Esophagus squamous epithelium (tissue), 5 donors: Measurements from ENCODE around the gene RNF146. TPM values are rescaled to one million over a fixed set of nuclear protein-coding genes. Genes with fewer than 3 reads are reported as not detected.
A peak's percentile ranks its signal among the peaks of the same experiment; 100 is the strongest.

Experiments used
- DNase-seq: peaks from one replicate; lab custom pipeline; 2025; lab: John Stamatoyannopoulos, UW
- H3K27ac ChIP-seq, 4 donors: fragments of 200-600 bp; sonication (generic); one replicate each; pipeline ENCODE4 v1.5.1; 2016 to 2019; ENCODE audit warnings: mild to moderate bottlenecking in 1 of 4
- H3K27me3 ChIP-seq, 4 donors: fragments of 200-600 bp; sonication (generic); 1 replicate in 3 of 4; 2 replicates in 1 of 4; pipeline versions ENCODE4 v1.5.1 to v1.6.0; 2017 to 2021; ENCODE audit warnings: antibody characterized with exemption in 1 of 4
- H3K36me3 ChIP-seq, 3 donors: fragments of 200-600 bp; sonication (generic); one replicate each; pipeline ENCODE4 v1.5.1; 2016 to 2019
- H3K4me1 ChIP-seq, 3 donors: fragments of 200-600 bp; sonication (generic); one replicate each; pipeline ENCODE4 v1.5.1; 2017 to 2019
- H3K4me3 ChIP-seq, 4 donors: fragments of 200-600 bp; sonication (generic); 1 replicate in 3 of 4; 2 replicates in 1 of 4; pipeline ENCODE4 v1.5.1; 2016 to 2019; ENCODE audit warnings: mild to moderate bottlenecking in 2 of 4, moderate library complexity in 1 of 4
- H3K9me3 ChIP-seq, 3 donors: fragments of 200-600 bp; sonication (generic); one replicate each; pipeline ENCODE4 v1.5.1; 2016 to 2019
- POLR2A ChIP-seq, 4 donors: fragments of 450-650 bp; IDR thresholded peaks; one replicate each; pipeline ENCODE4 v1.6.1; 2017; ENCODE audit warnings: antibody characterized with exemption in 4 of 4, mild to moderate bottlenecking in 4 of 4, moderate library complexity in 3 of 4
- WGBS, 2 donors: methylation state at CpG; one replicate each; pipeline ENCODE4 v1.1.5; 2018; 5-methylcytosine and 5-hydroxymethylcytosine counted together
- intact Hi-C: fragments of 100-400 bp; cut with DNase I; formaldehyde crosslinking; loops from one replicate; pipeline ENCODE4 v1.15.0; 2022
- total RNA-seq, 4 donors: library from RNA; depleted of rRNA; stranded (reverse); fragments of >200 nt; gene quantifications; one replicate each; pipeline ENCODE4 v1.1.0, GENCODE V29; 2016
- TF ChIP-seq, protein P1 (sequence below), 6 experiments: fragments of 450-650 bp in 4 of 6; fragments of 200-600 bp in 2 of 6; sonication (generic) in 2 of 6; IDR thresholded peaks; one replicate each; pipeline ENCODE4 v1.5.1; 2016 to 2019; ENCODE audit warnings: antibody characterized with exemption in 6 of 6, mild to moderate bottlenecking in 4 of 6, moderate library complexity in 4 of 6
- donor health status: DM: yes; HTN: yes; CAD: no.

The RNF146 gene
- total RNA-seq, 4 donors from 2014 or later, result 19.5 to 40.6 (median 22.5) TPM

DNA sequence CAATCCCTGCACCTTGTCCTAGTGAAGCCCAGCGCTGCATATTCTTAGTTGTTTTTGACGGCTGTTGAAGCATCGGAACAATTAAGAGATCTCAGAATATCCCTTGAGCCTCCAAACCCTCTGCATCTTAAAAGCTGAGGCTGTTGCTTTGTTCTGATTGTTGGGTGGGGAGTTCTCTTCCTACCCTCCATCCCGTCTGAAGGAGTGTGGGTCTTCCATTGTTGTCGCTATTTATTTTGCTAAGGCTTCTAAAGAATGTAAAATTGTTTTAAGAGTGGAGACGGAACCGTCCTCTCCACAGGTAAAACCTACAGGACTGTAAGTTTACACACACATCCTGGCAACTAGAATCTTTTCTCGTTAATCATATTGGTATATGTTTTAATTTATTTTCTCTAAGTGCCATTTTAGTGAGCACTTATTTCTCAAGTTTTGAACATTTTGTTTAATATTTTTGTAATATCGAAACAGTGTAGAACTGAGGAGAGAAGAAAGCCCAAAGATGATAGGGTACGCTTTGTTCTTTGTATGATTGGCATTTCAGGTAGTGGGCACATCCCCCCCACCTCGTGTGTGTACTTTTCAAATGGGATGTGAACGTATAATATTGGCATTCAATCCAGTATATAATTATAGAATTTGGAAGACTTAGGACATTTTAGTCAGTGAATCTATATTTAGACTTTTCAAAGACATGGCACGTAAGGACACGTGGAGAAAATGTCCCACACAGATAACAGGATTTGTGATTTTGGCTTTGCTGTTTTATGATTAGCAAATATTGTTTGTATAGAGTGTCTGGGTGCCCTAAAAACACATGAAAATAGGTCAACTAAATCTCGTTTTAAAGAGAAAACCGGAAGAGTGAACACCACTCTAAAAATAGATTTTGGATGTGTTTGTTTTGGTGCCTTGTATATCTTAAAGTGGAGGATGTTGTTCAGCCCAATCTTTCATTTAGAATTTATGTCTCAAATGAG lies 1.3 kb downstream of the RNF146 start:
- Histone ChIP-seq H3K36me3 (no peaks in the 10 kb centered on the region), H3K27ac (peak overlapping the region; percentile 97 to 100 (median 99)), H3K27me3 (no peaks in the 10 kb centered on the region), H3K4me1 (peaks cover 0 to 58% (median 17%) of the 10 kb centered on the region in 3 donors), H3K9me3 (no peaks in the 10 kb centered on the region), H3K4me3 (peak overlapping the region; percentile 74 to 96 (median 85))
- DNase-seq, result no peak
- intact Hi-C loops, result no loop called here
- 1% methylated on average over 16 of the region's 16 CpGs for WGBS, 2 donors
- TF ChIP-seq, protein P1, sequence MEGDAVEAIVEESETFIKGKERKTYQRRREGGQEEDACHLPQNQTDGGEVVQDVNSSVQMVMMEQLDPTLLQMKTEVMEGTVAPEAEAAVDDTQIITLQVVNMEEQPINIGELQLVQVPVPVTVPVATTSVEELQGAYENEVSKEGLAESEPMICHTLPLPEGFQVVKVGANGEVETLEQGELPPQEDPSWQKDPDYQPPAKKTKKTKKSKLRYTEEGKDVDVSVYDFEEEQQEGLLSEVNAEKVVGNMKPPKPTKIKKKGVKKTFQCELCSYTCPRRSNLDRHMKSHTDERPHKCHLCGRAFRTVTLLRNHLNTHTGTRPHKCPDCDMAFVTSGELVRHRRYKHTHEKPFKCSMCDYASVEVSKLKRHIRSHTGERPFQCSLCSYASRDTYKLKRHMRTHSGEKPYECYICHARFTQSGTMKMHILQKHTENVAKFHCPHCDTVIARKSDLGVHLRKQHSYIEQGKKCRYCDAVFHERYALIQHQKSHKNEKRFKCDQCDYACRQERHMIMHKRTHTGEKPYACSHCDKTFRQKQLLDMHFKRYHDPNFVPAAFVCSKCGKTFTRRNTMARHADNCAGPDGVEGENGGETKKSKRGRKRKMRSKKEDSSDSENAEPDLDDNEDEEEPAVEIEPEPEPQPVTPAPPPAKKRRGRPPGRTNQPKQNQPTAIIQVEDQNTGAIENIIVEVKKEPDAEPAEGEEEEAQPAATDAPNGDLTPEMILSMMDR (IDR thresholded peaks at IDR 0.05), result no peak
- no peak for TF ChIP-seq POLR2A (IDR thresholded peaks at IDR 0.05)

- Histone ChIP-seq H3K27me3 (no peaks in the 10 kb centered on the region), H3K36me3 (no peaks in the 10 kb centered on the region), H3K4me3 (no peak overlapping the region), H3K27ac (peak overlapping the region in 1 of 4 donors; percentile 4), H3K9me3 (no peaks in the 10 kb centered on the region), H3K4me1 (peaks cover 0 to 63% (median 18%) of the 10 kb centered on the region in 3 donors)
- TF ChIP-seq, protein P1 (IDR thresholded peaks at IDR 0.05), result no peak
- TF ChIP-seq POLR2A (IDR thresholded peaks at IDR 0.05), result no peak
- intact Hi-C loops, result no loop called here
- DNase-seq, result no peak
- WGBS, 2 donors, result 87 to 91% methylated on average over 3 of the region's 3 CpGs
Measured at GRCh38 chr6:127272576-127272975, 5.9 kb downstream of the RNF146 start.

GRCh38 chr6:127273499-127273898 lies 6.8 kb downstream of the RNF146 start:
- H3K9me3 ChIP-seq, result no peaks in the 10 kb centered on the region
- DNase-seq, result no peak
- no peak overlapping the region for H3K27ac ChIP-seq
- no peaks in the 10 kb centered on the region for H3K27me3 ChIP-seq
- no peaks in the 10 kb centered on the region for H3K36me3 ChIP-seq
- no peak overlapping the region for H3K4me3 ChIP-seq
- WGBS, 2 donors, result 88 to 92% methylated on average over 2 of the region's 2 CpGs
- no peak for TF ChIP-seq POLR2A (IDR thresholded peaks at IDR 0.05)
- peaks cover 0 to 61% (median 16%) of the 10 kb centered on the region in 3 donors for H3K4me1 ChIP-seq
- intact Hi-C loops, result no loop called here

DNA sequence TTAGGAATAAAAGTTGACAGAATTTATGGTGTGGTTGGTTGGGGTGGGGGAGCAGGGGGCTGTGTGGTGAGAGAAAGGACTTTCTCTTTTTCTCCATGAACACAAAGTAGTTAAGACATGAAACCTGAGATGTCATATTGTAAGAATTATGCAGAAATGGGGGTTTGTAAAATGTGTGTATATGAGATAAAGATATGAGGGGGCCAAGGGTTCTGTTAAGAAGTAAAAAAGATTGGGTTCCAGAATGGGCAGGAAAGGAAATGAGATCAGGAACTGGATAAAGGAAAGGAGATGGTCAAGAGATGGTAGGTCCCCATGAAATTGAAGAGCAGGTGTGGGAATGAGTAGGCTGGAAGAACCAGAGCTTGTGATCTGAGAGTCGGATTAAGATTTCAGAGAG lies 9.7 kb downstream of the RNF146 start:
- H3K27me3 ChIP-seq, result no peaks in the 10 kb centered on the region
- intact Hi-C loops, result no loop called here
- TF ChIP-seq POLR2A (IDR thresholded peaks at IDR 0.05), result no peak
- TF ChIP-seq, protein P1 (IDR thresholded peaks at IDR 0.05), result no peak
- H3K4me1 ChIP-seq, result peaks cover 0 to 32% (median 14%) of the 10 kb centered on the region in 3 donors
- H3K27ac ChIP-seq, result no peak overlapping the region
- no peak overlapping the region for H3K4me3 ChIP-seq
- peaks cover 0 to 15% (median 0%) of the 10 kb centered on the region in 3 donors for H3K36me3 ChIP-seq
- H3K9me3 ChIP-seq, result no peaks in the 10 kb centered on the region
- no peak for DNase-seq
- 90 to 92% methylated on average over 1 of the region's 1 CpG for WGBS, 2 donors

GRCh38 chr6:127277878-127278843 lies 11.5 kb downstream of the RNF146 start:
- Histone ChIP-seq H3K27ac (no peak overlapping the region), H3K4me3 (no peak overlapping the region), H3K9me3 (no peaks in the 10 kb centered on the region), H3K27me3 (no peaks in the 10 kb centered on the region), H3K4me1 (peaks cover 0 to 16% (median 5%) of the 10 kb centered on the region in 3 donors), H3K36me3 (peaks cover 0 to 32% (median 4%) of the 10 kb centered on the region in 3 donors)
- intact Hi-C loops, result no loop called here
- 90 to 97% methylated on average over 3 of the region's 3 CpGs for WGBS, 2 donors
- DNase-seq, result no peak
- TF ChIP-seq POLR2A (IDR thresholded peaks at IDR 0.05), result no peak
- TF ChIP-seq, protein P1 (IDR thresholded peaks at IDR 0.05), result no peak
